WERI-Rb-1 (cell line): Measurements from ENCODE around the gene IQSEC3.

Source experiments
- DNase-seq: peaks from one replicate; pipeline ENCODE4 v3.0.0-alpha.2; 2020
- H3K27ac ChIP-seq: fragments of 250-450 bp; sonication (Bioruptor Pico); 2 replicates; pipeline ENCODE4 v1.5.1; 2020; ENCODE audit warnings: mild to moderate bottlenecking, moderate library complexity
- H3K27me3 ChIP-seq: fragments of 250-450 bp; sonication (Bioruptor Pico); 2 replicates; pipeline ENCODE4 v1.5.1; 2021; ENCODE audit warnings: mild to moderate bottlenecking, low read depth, moderate library complexity; ENCODE audit not compliant: insufficient read depth, severe bottlenecking
- H3K36me3 ChIP-seq: fragments of 250-450 bp; sonication (Bioruptor Pico); 2 replicates; pipeline ENCODE4 v1.5.1; 2020; ENCODE audit warnings: mild to moderate bottlenecking, moderate library complexity
- H3K4me3 ChIP-seq: 2 replicates; pipeline ENCODE4 v1.5.1; 2011; ENCODE audit warnings: low read depth, mild to moderate bottlenecking, control low read depth, low read length
- H3K9me3 ChIP-seq: fragments of 250-450 bp; sonication (Bioruptor Pico); 2 replicates; pipeline ENCODE4 v1.5.1; 2021; ENCODE audit warnings: mild to moderate bottlenecking, moderate library complexity; ENCODE audit not compliant: severe bottlenecking
- TF ChIP-seq, protein P1 (sequence below): IDR thresholded peaks from 2 replicates; pipeline ENCODE4 v1.5.1; 2011; ENCODE audit warnings: low read depth, mild to moderate bottlenecking, control low read depth, inconsistent platforms, low read length

The IQSEC3 gene

DNA sequence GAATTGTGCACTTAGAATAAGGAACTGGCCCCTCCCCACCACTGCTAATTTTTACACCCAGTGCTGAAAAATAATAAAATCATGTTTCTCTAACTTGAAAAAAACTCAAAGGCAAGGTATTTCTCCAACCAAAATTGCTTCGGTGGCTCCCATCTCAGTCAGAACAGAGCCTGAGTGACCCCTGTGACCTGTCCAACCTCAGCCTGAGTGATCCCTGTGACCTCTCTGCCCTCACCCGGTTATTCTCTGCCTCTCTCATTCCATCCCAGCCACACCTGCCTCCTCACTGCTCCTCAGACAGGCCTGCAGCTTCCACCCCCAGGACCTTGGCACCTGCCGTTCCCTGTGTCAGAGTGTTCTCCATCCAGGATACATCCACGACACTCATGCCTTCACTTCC lies 142.2 kb downstream of the IQSEC3 start:
- DNase-seq: no peak
- no peaks in the 10 kb centered on the region for H3K36me3 ChIP-seq
- no peaks in the 10 kb centered on the region for H3K9me3 ChIP-seq
- H3K27me3 ChIP-seq: no peaks in the 10 kb centered on the region
- TF ChIP-seq, protein P1, sequence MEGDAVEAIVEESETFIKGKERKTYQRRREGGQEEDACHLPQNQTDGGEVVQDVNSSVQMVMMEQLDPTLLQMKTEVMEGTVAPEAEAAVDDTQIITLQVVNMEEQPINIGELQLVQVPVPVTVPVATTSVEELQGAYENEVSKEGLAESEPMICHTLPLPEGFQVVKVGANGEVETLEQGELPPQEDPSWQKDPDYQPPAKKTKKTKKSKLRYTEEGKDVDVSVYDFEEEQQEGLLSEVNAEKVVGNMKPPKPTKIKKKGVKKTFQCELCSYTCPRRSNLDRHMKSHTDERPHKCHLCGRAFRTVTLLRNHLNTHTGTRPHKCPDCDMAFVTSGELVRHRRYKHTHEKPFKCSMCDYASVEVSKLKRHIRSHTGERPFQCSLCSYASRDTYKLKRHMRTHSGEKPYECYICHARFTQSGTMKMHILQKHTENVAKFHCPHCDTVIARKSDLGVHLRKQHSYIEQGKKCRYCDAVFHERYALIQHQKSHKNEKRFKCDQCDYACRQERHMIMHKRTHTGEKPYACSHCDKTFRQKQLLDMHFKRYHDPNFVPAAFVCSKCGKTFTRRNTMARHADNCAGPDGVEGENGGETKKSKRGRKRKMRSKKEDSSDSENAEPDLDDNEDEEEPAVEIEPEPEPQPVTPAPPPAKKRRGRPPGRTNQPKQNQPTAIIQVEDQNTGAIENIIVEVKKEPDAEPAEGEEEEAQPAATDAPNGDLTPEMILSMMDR: no peak
- no peak overlapping the region for H3K4me3 ChIP-seq
- H3K27ac ChIP-seq: no peak overlapping the region

DNA sequence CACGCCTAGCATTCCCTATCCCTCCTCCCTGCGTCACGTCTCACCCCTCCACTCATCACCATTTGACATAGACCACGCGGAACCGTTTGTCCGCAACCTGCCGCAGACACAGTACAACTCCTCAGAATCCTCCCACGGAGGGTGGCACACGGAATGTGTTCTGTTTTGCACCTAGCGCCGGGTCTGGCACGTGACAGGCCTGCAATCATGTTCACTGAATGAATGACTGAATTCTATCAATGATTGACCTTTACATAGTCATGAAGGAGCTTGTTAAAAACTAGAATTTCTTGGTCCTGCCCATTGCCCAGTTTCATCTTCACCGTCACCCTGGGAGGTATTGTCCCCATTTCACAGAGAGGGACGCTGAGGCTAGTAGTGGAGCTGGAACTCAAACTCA lies 142.7 kb downstream of the IQSEC3 start:
- no peak overlapping the region for H3K4me3 ChIP-seq
- no peak overlapping the region for H3K27ac ChIP-seq
- no peaks in the 10 kb centered on the region for H3K9me3 ChIP-seq
- H3K36me3 ChIP-seq: no peaks in the 10 kb centered on the region
- H3K27me3 ChIP-seq: no peaks in the 10 kb centered on the region
- no peak for DNase-seq
- TF ChIP-seq, protein P1: no peak

DNA sequence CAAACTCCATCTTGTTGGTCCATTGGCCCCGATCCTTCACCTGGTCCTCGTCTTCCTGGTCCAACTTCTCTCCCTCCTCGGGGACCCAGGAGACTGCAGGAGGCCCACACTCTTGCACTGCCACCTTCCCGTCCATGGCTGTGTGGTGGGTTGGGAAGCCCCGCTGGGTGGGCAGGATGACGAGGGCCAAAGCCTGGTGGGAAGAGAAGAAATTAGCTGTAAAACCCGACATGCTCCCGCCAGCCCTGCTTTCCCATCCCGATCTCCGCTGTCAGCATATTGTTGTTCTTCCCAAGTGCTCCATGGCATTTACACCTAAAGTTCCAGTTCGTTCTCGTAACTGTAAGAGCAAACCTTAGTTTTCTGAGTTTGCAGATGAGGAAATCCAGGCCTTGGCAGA lies 143.3 kb downstream of the IQSEC3 start:
- TF ChIP-seq, protein P1: no peak
- no peak overlapping the region for H3K27ac ChIP-seq
- no peak overlapping the region for H3K4me3 ChIP-seq
- no peaks in the 10 kb centered on the region for H3K36me3 ChIP-seq
- H3K9me3 ChIP-seq: no peaks in the 10 kb centered on the region
- DNase-seq: no peak
- no peaks in the 10 kb centered on the region for H3K27me3 ChIP-seq

DNA sequence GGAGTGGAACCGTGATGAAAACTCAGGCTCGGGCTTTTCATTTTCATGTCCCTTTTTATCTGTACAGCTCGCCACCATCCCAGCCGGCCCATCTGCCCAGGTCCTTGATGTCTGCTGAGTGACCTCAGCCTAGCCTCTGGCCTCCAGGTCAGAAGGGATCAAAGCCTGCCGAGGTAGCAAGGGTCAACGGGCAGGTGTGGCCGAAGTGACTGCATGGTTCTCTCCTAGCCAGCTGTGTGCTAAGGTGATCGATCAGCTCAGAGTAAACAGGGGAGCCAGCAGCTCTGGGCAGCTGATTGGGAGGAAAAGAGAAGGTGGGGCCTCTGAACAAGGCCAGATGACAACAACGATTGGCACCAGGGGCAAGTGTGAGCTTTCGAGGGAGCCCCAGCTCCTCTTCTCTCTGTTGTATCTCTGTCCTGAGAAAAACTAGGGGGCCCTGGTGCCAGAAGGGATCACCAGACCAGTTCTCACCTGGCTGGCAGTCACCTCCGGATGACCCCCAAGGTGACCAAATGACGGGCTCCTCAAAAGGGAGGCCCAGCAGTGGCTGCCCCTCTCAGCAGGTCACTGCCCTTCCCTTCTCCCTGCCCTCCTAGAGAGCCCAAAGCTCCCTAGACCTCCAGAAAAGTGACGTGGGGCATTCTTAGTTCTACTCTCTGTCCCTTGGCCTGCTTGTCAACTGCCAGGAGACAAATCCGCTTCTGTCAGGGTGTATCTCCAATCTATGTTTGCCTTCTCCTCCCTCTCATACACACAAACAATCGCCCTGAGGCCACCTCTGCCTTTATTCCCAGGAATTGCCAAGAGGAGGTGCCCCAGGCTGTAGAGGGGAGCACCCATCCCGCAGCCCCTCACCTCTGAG lies 143.9 kb downstream of the IQSEC3 start:
- no peaks in the 10 kb centered on the region for H3K9me3 ChIP-seq
- H3K36me3 ChIP-seq: no peaks in the 10 kb centered on the region
- TF ChIP-seq, protein P1: no peak
- H3K27me3 ChIP-seq: no peaks in the 10 kb centered on the region
- no peak overlapping the region for H3K27ac ChIP-seq
- H3K4me3 ChIP-seq: no peak overlapping the region
- DNase-seq: no peak

DNA sequence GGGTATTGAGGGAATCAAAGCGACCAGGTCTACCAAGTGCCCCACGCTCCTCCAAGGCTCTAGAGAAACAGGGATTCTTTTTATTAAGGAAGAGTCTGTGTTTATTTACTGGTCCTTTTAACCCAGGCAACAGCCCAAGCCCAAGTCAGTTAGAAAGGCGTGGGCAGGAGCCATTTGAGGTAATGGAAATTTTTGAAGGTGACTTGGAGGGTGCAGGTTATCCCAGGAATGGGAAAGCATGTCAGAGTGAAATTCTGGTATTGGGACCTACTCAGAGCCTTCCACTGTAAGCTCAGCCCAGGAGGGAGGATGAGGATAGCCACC lies 144.5 kb downstream of the IQSEC3 start:
- Histone ChIP-seq H3K27ac (no peak overlapping the region), H3K27me3 (no peaks in the 10 kb centered on the region), H3K36me3 (no peaks in the 10 kb centered on the region), H3K9me3 (no peaks in the 10 kb centered on the region), H3K4me3 (no peak overlapping the region)
- DNase-seq: no peak
- TF ChIP-seq, protein P1: no peak
